ENCODE measurements around the gene OXLD1. TPM values are rescaled to one million over a fixed set of nuclear protein-coding genes. Genes with fewer than 3 reads are reported as not detected.

Gene OXLD1
- polyA plus RNA-seq, 1 donor: 12.0 TPM

DNA sequence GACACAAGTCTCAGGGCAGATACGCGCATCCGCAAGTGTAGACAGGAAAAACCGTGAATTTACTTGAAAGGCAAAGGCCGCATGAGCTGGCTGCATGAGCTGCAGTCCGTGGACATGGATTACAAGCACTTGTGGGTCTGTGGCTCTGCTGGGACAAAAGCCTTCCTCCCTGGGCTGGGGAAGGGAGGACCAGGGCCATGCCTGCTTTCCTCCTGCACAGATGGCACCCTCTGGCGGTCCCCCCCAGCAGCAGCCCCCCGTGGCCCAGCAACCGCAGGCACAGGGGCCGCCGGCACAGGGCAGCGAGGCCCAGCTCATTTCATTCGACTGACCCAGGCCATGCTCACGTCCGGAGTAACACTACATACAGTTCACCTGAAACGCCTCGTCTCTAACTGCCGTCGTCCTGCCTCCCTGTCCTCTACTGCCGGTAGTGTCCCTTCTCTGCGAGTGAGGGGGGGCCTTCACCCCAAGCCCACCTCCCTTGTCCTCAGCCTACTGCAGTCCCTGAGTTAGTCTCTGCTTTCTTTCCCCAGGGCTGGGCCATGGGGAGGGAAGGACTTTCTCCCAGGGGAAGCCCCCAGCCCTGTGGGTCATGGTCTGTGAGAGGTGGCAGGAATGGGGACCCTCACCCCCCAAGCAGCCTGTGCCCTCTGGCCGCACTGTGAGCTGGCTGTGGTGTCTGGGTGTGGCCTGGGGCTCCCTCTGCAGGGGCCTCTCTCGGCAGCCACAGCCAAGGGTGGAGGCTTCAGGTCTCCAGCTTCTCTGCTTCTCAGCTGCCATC is 35.1 kb upstream of the OXLD1 start:
- DNase-seq: no peak

DNA sequence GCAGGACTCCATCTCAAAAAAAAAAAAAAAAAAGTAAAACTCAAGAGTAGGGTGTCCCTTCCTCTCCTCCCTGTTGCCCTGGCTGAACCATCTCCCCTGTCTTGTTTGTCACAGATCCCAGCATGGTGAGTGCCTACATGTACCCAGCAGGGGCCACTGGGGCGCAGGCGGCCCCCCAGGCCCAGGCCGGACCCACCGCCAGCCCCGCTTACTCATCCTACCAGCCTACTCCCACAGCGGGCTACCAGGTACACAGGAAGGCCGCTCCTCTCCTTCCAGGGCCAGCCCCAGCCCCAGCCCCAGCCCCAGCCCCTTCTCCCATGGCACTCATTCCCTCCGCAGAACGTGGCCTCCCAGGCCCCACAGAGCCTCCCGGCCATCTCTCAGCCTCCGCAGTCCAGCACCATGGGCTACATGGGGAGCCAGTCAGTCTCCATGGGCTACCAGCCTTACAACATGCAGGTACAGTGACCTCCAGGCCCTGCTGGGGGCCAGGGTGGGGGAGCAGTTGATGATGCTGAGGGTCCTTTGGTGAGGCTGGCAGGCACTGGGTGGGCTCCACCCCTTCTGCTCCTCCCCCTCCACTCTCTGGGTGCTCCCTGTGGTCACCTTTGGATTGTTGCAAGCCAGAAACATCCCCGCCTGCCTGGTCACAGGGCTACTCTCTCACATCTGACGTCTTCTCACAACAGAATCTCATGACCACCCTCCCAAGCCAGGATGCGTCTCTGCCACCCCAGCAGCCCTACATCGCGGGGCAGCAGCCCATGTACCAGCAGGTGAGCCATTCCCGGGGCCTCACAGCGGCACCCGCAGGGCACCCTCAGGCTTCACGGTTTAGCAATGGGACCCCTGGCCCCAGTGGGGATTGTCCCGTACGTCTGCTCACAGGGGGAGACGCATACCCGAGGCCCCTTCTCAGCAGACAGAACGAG is 34.2 kb upstream of the OXLD1 start:
- no peak for DNase-seq

GRCh38 chr17:81697261-81698044 is 31.0 kb upstream of the OXLD1 start:
- DNase-seq: no peak

- no peak for DNase-seq
Observed at GRCh38 chr17:81696218-81696941, 30.0 kb upstream of the OXLD1 start.

- DNase-seq: no peak
Observed at GRCh38 chr17:81695801-81696200, 29.4 kb upstream of the OXLD1 start.

DNA sequence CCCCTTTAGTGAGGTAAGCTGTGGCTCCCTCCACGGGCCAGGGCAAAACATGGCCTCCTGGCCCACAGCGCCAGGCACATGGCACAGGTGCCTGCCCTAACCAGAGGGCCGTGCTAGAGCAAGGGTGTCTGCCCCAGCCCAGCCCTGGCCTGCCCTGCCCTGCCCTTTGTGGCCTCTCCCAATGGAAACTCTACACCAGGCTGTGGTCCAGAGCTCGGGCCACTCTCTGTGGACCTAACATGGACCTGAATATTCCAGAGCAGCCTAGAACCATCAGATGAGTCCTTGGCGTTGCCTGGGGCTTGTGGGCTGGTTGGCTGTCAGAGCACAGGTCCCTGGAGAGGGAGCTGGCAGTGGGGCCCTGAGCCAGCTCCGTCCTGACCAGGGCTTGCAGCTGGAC is 28.8 kb upstream of the OXLD1 start:
- no peak for DNase-seq

DNA sequence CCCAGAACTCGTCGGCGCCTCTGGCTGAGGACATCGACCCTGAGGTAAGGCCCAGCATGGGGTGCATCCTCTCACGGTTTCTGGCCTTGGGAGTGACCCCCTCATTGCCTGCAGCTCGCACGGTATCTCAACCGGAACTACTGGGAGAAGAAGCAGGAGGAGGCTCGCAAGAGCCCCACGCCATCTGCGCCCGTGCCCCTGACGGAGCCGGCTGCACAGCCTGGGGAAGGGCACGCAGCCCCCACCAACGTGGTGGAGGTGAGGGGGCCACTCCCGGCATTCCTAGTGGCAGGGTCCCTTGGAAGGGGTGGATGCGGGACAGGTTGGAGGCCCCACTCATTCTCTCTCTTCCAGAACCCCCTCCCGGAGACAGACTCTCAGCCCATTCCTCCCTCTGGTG is 28.4 kb upstream of the OXLD1 start:
- DNase-seq: no peak

- no peak for DNase-seq
Observed at GRCh38 chr17:81693509-81694210, 27.3 kb upstream of the OXLD1 start.

- DNase-seq: no peak
Observed at GRCh38 chr17:81691608-81692007, 25.2 kb upstream of the OXLD1 start.

- no peak for DNase-seq
Observed at GRCh38 chr17:81691196-81691595, 24.8 kb upstream of the OXLD1 start.

- no peak for DNase-seq
Observed at GRCh38 chr17:81690549-81690948, 24.1 kb upstream of the OXLD1 start.

- DNase-seq: no peak
Observed at GRCh38 chr17:81690066-81690465, 23.7 kb upstream of the OXLD1 start.

DNA sequence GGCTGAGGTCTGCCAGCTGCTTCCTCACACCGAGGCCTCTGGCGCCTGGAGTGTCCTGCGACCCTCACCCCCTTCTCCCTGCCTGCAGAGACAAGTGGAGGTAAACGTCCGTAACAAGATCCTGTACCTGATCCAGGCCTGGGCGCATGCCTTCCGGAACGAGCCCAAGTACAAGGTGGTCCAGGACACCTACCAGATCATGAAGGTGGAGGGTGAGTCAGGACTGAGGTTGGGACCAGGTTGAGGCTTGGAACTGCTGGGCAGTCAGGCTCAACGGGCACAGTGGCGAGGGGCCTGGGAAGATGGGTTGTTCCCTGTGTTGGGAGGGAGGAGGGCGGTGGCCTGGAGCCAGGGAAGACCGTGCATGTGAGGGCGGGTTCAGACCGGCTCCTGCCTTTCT is 22.2 kb upstream of the OXLD1 start:
- no peak for DNase-seq

DNA sequence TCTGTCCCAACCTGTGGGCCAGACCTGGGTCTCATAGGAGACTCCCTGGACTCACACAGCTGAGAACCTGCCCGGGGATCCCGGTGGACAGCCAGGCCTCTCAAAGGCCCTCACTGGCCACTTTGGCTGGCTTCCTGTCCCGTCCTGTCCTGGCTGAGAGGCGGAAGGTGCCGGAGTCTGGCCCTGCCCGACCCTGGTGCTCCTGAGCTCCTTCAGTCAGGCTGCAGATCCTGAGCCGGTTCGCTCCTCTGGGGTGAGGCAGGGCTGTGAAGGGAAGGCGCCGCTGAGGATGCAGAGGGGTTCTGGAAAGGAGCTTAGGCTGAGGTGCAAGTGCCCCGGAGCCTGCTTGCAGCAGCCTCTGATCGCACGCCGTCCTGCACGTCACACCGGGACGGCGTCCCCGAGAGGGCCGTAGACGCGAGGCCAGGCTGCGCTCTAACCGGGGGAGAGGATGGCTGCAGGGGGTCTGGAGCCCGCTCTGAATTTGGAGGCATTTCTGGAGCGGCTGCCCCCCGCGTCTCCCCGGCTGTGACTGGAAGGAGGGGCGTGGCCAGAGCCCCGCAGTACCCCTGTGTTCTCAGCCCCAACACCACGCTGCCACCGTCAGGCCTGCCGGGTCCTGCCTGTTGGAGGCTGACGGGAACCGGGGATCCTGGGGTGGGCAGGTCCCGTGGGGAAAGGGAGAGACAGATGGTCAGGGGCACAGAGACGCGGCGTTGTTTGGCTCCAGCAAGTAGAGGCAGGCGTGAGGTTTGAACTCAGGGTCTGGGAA is 21.6 kb upstream of the OXLD1 start:
- no peak for DNase-seq

GRCh38 chr17:81686614-81687013 is 20.2 kb upstream of the OXLD1 start:
- DNase-seq: no peak

DNA sequence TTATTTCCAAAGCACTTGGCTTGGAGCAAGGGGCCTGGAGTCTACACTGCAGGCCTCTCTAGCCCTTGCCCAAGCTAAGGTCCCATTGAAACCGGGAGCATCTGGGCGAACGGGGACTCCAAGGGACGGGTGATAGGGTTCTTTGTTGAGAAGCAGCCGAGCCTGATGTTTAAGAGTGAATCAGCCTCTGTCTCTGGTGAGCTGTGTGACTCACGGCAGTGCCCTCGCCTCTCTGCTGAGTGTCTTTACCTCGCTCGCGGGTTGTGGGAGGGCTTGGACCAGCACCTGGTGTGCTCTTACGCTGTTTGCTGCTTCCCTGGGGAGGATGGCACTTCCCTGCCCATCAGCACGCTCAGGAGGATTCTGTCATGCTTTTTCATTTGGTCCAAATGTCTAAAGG is 18.7 kb upstream of the OXLD1 start:
- DNase-seq: no peak

DNA sequence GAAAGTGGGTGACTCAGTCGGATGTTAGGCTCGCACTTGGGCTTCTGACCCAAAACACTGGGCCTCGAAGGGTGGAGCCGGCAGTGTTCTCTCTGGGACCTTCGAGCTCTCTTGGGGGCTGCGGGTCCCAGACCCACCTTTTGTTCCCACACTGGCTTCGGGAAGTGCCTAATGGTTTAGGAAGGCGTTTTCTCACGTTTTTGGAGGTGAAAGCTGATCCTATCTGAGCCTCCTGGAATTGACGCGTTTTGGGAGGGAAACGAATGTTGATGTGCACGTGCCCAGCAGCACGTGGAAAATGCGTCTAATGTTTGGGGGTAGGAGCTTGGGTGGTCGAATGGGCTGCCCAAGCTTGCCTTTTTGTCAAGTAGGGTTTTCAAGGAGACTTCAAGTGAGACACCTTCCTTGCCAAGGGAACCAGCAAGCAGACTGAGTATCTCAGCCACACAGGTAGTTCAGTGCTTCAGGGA is 18.1 kb upstream of the OXLD1 start:
- no peak for DNase-seq

DNA sequence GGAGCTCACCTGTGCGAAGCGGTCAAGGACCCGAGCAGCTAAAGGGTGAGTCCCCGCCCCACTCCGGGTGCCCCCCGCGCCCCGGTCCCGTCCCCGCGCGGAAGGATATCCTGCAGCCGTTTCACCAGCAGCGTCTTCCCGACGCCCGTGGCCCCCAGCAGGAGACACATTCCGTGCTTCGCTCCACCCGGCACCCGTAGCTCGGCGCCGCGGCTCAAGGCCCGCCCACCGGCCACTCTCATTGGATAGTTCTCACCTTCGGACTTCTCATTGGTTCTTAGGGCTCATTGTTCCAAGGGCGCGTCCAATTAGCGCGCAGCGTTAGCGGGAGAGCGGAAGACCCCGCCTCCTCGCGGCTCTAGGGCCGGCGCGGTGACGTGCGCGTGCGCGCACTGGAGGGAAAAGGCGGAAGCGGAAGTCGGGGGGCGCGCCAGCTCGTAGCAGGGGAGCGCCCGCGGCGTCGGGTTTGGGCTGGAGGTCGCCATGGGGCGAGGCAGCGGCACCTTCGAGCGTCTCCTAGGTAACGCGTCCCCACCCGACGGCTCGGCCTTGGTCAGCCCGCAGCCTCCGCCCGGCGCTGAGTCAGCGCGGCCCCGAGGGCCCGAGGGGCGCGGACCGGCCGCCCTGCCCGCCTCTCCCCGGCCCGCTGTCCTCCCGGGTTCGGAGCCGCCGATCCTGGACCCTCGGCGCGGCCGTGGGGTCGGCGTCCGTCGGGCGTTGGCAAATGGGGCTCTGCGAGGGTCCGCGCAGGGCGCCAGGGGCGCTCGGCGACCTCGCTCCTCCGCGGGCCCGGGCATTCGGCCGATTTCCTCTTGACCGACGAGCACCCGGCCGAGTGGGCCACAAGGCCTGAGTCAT is 17.4 kb upstream of the OXLD1 start, which contains the start of the genes ARL16 and HGS:
TSS of gene ARL16 (minus strand) at position 214 of the 858 bp plus-strand sequence. CDS start at position 170, 44 bp downstream.
TSS of gene HGS (plus strand) at position 428 of the 858 bp plus-strand sequence. CDS start at position 484, 56 bp downstream.
- DNase-seq: peak; percentile 100

DNA sequence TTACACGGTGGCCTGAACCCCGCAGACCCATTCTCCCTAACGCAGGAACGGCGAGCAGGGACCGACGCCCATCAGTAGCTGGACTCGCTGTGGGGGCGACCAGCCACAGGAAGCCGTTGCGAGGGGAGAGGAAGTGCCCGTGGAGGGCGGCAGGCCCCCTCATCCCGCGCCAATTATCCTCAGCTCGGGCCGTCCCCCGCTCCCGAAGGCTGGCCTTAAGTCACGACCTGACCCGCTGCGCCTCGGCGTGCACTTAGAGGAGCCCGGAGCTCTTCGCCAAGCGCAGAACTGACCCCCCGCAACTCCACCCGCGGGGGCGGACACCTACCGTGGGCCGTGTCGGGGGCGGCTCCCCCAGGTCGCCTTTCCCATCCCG is 16.8 kb upstream of the OXLD1 start:
- no peak for DNase-seq

Measured in hindlimb muscle (tissue), 1 donor.